ENCODE measurements around the gene RAPH1. TPM values are rescaled to one million over a fixed set of nuclear protein-coding genes. Genes with fewer than 3 reads are reported as not detected.
"Not testable (repeated sequence)": the region's sequence is repeated elsewhere in the genome, so short reads cannot be mapped to it uniquely, and the experiment has no call there.

RAPH1 gene
- total RNA-seq, 1 donor from 2014 or later, result 38.6 TPM

GRCh38 chr2:203527719-203528118 is 7.4 kb downstream of the RAPH1 start:
- H3K4me1 Mint-ChIP-seq (ENCODE audit: unreplicated experiment), result peaks cover 12% of the 10 kb centered on the region
- H3K4me3 Mint-ChIP-seq (ENCODE audit: unreplicated experiment), result no peak overlapping the region
- no peak for DNase-seq (ENCODE audit: extremely low spot score, unreplicated experiment)
- no peaks in the 10 kb centered on the region for H3K27me3 Mint-ChIP-seq (ENCODE audit: unreplicated experiment)
- H3K36me3 Mint-ChIP-seq (ENCODE audit: unreplicated experiment), result no peaks in the 10 kb centered on the region
- H3K9me3 Mint-ChIP-seq (ENCODE audit: unreplicated experiment), result no peaks in the 10 kb centered on the region
- TF ChIP-seq, protein P1, sequence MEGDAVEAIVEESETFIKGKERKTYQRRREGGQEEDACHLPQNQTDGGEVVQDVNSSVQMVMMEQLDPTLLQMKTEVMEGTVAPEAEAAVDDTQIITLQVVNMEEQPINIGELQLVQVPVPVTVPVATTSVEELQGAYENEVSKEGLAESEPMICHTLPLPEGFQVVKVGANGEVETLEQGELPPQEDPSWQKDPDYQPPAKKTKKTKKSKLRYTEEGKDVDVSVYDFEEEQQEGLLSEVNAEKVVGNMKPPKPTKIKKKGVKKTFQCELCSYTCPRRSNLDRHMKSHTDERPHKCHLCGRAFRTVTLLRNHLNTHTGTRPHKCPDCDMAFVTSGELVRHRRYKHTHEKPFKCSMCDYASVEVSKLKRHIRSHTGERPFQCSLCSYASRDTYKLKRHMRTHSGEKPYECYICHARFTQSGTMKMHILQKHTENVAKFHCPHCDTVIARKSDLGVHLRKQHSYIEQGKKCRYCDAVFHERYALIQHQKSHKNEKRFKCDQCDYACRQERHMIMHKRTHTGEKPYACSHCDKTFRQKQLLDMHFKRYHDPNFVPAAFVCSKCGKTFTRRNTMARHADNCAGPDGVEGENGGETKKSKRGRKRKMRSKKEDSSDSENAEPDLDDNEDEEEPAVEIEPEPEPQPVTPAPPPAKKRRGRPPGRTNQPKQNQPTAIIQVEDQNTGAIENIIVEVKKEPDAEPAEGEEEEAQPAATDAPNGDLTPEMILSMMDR (IDR thresholded peaks at IDR 0.05), result no peak
- no peak overlapping the region for H3K27ac Mint-ChIP-seq (ENCODE audit: unreplicated experiment)

GRCh38 chr2:203513268-203513667 is 21.8 kb downstream of the RAPH1 start:
- H3K27me3 Mint-ChIP-seq (ENCODE audit: unreplicated experiment); DNase-seq (ENCODE audit: extremely low spot score, unreplicated experiment); H3K27ac Mint-ChIP-seq (ENCODE audit: unreplicated experiment); H3K9me3 Mint-ChIP-seq (ENCODE audit: unreplicated experiment); H3K36me3 Mint-ChIP-seq (ENCODE audit: unreplicated experiment); H3K4me3 Mint-ChIP-seq (ENCODE audit: unreplicated experiment): not testable (repeated sequence)
- H3K4me1 Mint-ChIP-seq (ENCODE audit: unreplicated experiment), result peaks cover 18% of the 10 kb centered on the region

DNA sequence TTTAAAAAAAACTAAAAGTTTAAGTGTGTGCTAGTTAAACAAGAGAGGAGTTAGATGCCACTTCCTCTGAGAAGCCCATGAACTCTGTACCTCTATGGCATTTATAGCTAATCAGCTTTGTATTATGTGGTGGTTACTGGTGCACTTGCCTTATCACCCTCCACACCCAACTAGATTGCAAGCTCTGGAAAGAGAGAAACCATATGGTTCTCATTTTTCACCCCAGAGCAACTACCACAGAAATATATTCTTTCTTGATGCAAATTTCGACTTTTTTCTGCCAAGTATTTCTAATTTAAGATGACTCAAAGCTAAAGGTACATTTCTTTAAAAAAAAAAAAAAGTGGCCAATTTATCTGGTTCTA is 24.2 kb downstream of the RAPH1 start:
- no peak overlapping the region for H3K27ac Mint-ChIP-seq (ENCODE audit: unreplicated experiment)
- no peaks in the 10 kb centered on the region for H3K27me3 Mint-ChIP-seq (ENCODE audit: unreplicated experiment)
- DNase-seq (ENCODE audit: extremely low spot score, unreplicated experiment), result no peak
- H3K4me1 Mint-ChIP-seq (ENCODE audit: unreplicated experiment), result peaks cover 17% of the 10 kb centered on the region
- H3K4me3 Mint-ChIP-seq (ENCODE audit: unreplicated experiment), result no peak overlapping the region
- peaks cover 7% of the 10 kb centered on the region for H3K36me3 Mint-ChIP-seq (ENCODE audit: unreplicated experiment)
- TF ChIP-seq, protein P1 (IDR thresholded peaks at IDR 0.05), result no peak
- no peaks in the 10 kb centered on the region for H3K9me3 Mint-ChIP-seq (ENCODE audit: unreplicated experiment)

DNA sequence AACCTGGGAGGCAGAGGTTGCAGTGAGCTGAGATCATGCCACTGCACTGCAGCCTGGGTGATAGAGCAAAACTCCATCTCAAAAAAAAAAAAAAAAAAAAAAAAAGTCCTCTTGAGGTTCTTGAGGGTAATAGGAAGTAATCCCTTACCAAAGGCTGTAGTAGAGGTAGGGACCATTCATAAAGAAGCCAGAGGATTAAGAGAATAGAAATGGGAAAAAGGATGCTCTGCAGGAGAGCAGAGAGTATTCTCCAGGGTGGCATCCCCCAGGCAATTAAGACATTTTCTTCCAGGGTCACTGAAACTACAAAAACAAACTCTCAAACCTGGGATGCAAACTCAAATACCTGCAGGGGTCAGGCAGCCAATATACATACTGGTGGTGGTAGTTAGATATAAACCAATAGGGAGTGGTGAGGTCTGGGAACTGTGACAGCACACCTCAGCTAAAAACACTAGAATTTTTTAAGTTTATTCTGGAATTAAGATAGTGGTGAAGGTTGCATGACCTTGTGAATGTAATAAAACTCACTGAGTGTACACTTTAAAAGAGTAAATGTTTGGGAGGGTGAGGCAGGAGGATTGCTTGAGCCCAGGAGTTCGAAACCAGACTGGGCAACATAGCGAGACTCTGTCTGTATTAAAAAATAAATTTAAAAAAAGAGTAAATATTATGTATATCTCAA is 24.7 kb downstream of the RAPH1 start:
- DNase-seq (ENCODE audit: extremely low spot score, unreplicated experiment), result no peak
- Mint-ChIP-seq H3K4me1 (ENCODE audit: unreplicated experiment) (peaks cover 17% of the 10 kb centered on the region), H3K4me3 (ENCODE audit: unreplicated experiment) (no peak overlapping the region), H3K36me3 (ENCODE audit: unreplicated experiment) (peaks cover 7% of the 10 kb centered on the region), H3K27me3 (ENCODE audit: unreplicated experiment) (no peaks in the 10 kb centered on the region), H3K9me3 (ENCODE audit: unreplicated experiment) (no peaks in the 10 kb centered on the region), H3K27ac (ENCODE audit: unreplicated experiment) (no peak overlapping the region)
- TF ChIP-seq, protein P1 (IDR thresholded peaks at IDR 0.05), result no peak

- H3K9me3 Mint-ChIP-seq (ENCODE audit: unreplicated experiment); H3K36me3 Mint-ChIP-seq (ENCODE audit: unreplicated experiment); H3K4me3 Mint-ChIP-seq (ENCODE audit: unreplicated experiment); H3K27me3 Mint-ChIP-seq (ENCODE audit: unreplicated experiment); H3K4me1 Mint-ChIP-seq (ENCODE audit: unreplicated experiment); H3K27ac Mint-ChIP-seq (ENCODE audit: unreplicated experiment); DNase-seq (ENCODE audit: extremely low spot score, unreplicated experiment): not testable (repeated sequence)
Measured at GRCh38 chr2:203503460-203503859, 31.6 kb downstream of the RAPH1 start.

GRCh38 chr2:203501873-203502272 is 33.2 kb downstream of the RAPH1 start:
- DNase-seq (ENCODE audit: extremely low spot score, unreplicated experiment), result no peak
- H3K4me1 Mint-ChIP-seq (ENCODE audit: unreplicated experiment), result peaks cover 12% of the 10 kb centered on the region
- H3K27me3 Mint-ChIP-seq (ENCODE audit: unreplicated experiment), result no peaks in the 10 kb centered on the region
- TF ChIP-seq, protein P1 (IDR thresholded peaks at IDR 0.05), result no peak
- H3K27ac Mint-ChIP-seq (ENCODE audit: unreplicated experiment), result no peak overlapping the region
- peaks cover 6% of the 10 kb centered on the region for H3K36me3 Mint-ChIP-seq (ENCODE audit: unreplicated experiment)
- H3K4me3 Mint-ChIP-seq (ENCODE audit: unreplicated experiment), result no peak overlapping the region
- no peaks in the 10 kb centered on the region for H3K9me3 Mint-ChIP-seq (ENCODE audit: unreplicated experiment)

Data from osteocyte (in vitro differentiated cells).